WTC11 (cell line): ENCODE results near the gene TMPRSS13. TPM values are rescaled to one million over a fixed set of nuclear protein-coding genes. Genes with fewer than 3 reads are reported as not detected.

Source experiments
- ATAC-seq: fragments of 200-7000 bp; cut with Tn5 transposase; 2 replicates; pipeline ENCODE4 v1.10.0; 2021; ENCODE audit warnings: mild to moderate bottlenecking, moderate library complexity
- CTCF ChIA-PET: fragments of 300-600 bp; sonication (Branson Sonifier 250); formaldehyde crosslinking; loops from one replicate; lab custom pipeline; 2021; ENCODE audit warnings: antibody characterized with exemption; lab: Charles Lee
- POLR2A ChIA-PET: fragments of 350-600 bp; sonication (Branson Sonifier 250); formaldehyde crosslinking; loops from one replicate; lab custom pipeline; 2021; ENCODE audit warnings: antibody characterized with exemption; lab: Charles Lee
- DNase-seq: peaks from one replicate; pipeline ENCODE4 v3.0.0; 2021; ENCODE audit warnings: low spot score
- H3K27ac Mint-ChIP-seq: 2 replicates; pipeline ENCODE4 v1.8.0; 2021; ENCODE audit warnings: mixed read lengths
- H3K27me3 Mint-ChIP-seq: 2 replicates; pipeline ENCODE4 v1.8.0; 2021; ENCODE audit warnings: low read depth, mild to moderate bottlenecking, moderate library complexity, mixed read lengths
- H3K36me3 Mint-ChIP-seq: 2 replicates; pipeline ENCODE4 v1.8.0; 2021; ENCODE audit warnings: mixed read lengths
- H3K4me1 Mint-ChIP-seq: 2 replicates; pipeline ENCODE4 v1.8.0; 2022; ENCODE audit warnings: mixed read lengths
- H3K4me3 Mint-ChIP-seq: 2 replicates; pipeline ENCODE4 v1.8.0; 2021; ENCODE audit warnings: mild to moderate bottlenecking, moderate library complexity, mixed read lengths
- H3K9me3 Mint-ChIP-seq: 2 replicates; pipeline ENCODE4 v1.8.0; 2021; ENCODE audit warnings: mixed read lengths
- ATF1 ChIP-seq: sonication (generic); formaldehyde crosslinking; IDR thresholded peaks from 2 replicates; pipeline ENCODE4 v1.8.1; 2023; ENCODE audit warnings: mild to moderate bottlenecking, moderate library complexity, missing genetic modification reagents
- CBFB ChIP-seq: sonication (generic); formaldehyde crosslinking; IDR thresholded peaks from 2 replicates; pipeline ENCODE4 v1.8.1; 2022; ENCODE audit warnings: mild to moderate bottlenecking, low read depth, missing genetic modification reagents
- KAT7 ChIP-seq: sonication (generic); formaldehyde crosslinking; IDR thresholded peaks from 2 replicates; pipeline ENCODE4 v1.8.1; 2023; ENCODE audit warnings: missing genetic modification reagents, mild to moderate bottlenecking, borderline replicate concordance
- NFYB ChIP-seq: sonication (generic); formaldehyde crosslinking; conservative IDR thresholded peaks from 2 replicates; pipeline ENCODE4 v1.8.0; 2022; ENCODE audit warnings: low read depth, missing genetic modification reagents
- NR3C1 ChIP-seq: sonication (generic); formaldehyde crosslinking; conservative IDR thresholded peaks from 2 replicates; pipeline ENCODE4 v1.8.1; 2023; ENCODE audit warnings: low read depth, mild to moderate bottlenecking, missing genetic modification reagents
- RELA ChIP-seq: sonication (generic); formaldehyde crosslinking; IDR thresholded peaks from 2 replicates; pipeline ENCODE4 v1.8.1; 2022; ENCODE audit warnings: missing genetic modification reagents, mild to moderate bottlenecking, borderline replicate concordance
- SMAD3 ChIP-seq: sonication (generic); formaldehyde crosslinking; IDR thresholded peaks from 2 replicates; pipeline ENCODE4 v1.8.0; 2022; ENCODE audit warnings: missing genetic modification reagents, mild to moderate bottlenecking, borderline replicate concordance
- ZNF138 ChIP-seq: sonication (generic); formaldehyde crosslinking; conservative IDR thresholded peaks from 2 replicates; pipeline ENCODE4 v1.8.1; 2022; ENCODE audit warnings: mild to moderate bottlenecking, moderate library complexity, missing genetic modification reagents
- ZNF317 ChIP-seq: sonication (generic); formaldehyde crosslinking; IDR thresholded peaks from 2 replicates; pipeline ENCODE4 v1.8.1; 2023; ENCODE audit warnings: low read depth, mild to moderate bottlenecking, moderate library complexity, missing genetic modification reagents, borderline replicate concordance
- total RNA-seq: library from RNA; stranded (reverse); gene quantifications from 3 replicates; pipeline ENCODE4 v1.2.3, GENCODE V29; 2021
- TF ChIP-seq, protein P1 (sequence below): fragments of 250-450 bp; sonication (Bioruptor Pico); IDR thresholded peaks from 2 replicates; pipeline ENCODE4 v1.9.0; 2021; ENCODE audit warnings: mild to moderate bottlenecking
- TF ChIP-seq, protein P2 (sequence below): fragments of 250-450 bp; sonication (Bioruptor Pico); IDR thresholded peaks from 2 replicates; pipeline ENCODE4 v1.9.0; 2021; ENCODE audit warnings: moderate library complexity, mild to moderate bottlenecking, inconsistent platforms, borderline replicate concordance
- TF ChIP-seq, protein P3 (sequence below): fragments of 250-450 bp; sonication (Bioruptor Pico); IDR thresholded peaks from 2 replicates; pipeline ENCODE4 v1.8.0; 2021; ENCODE audit warnings: mild to moderate bottlenecking
- TF ChIP-seq, protein P4 (sequence below): sonication (generic); formaldehyde crosslinking; IDR thresholded peaks from 2 replicates; pipeline ENCODE4 v1.8.1; 2023; ENCODE audit warnings: mild to moderate bottlenecking, missing genetic modification reagents, borderline replicate concordance
- TF ChIP-seq, protein P5 (sequence below): sonication (generic); formaldehyde crosslinking; IDR thresholded peaks from 2 replicates; pipeline ENCODE4 v1.8.0; 2022; ENCODE audit warnings: mild to moderate bottlenecking, missing genetic modification reagents
- TF ChIP-seq, protein P6 (sequence below): sonication (generic); formaldehyde crosslinking; IDR thresholded peaks from 2 replicates; pipeline ENCODE4 v1.8.1; 2023; ENCODE audit warnings: mild to moderate bottlenecking, missing genetic modification reagents

TMPRSS13 gene
- total RNA-seq, 1 experiment from 2014 or later: 0.63 TPM

DNA sequence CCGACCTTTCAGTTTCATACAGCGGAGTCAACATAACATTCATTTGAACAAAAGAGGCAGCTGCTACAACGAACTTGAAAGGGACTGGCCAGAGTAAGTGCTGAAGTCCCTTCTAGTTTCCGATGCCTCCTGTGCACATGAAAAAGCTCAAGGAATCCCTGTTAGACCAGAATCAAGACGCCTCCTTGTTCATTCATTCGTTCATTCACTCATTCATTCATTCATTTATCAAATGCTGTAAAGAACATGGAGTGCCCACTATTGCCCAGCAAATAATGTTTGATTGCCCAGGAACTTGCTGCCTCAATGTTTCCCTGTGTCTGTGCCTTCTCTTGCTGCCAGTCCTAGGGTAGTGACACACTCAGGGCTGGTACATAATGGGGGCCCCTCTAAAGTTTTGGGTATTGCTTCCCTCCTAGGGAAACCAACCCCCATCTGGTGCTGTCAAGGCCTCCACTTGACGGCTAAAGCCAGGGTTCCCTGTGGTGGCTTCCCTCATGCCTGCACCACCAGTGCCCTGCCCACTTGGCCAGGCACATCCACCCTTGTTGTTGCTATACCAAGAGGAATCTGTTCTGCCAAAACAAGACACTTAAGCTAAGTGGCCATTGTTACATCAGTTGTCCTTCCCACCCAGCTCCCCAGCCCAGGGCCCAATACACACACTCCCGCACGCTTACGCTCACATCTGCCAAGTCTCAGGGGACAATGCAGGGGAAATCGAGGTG, 3.8 kb downstream of the TMPRSS13 start:
- DNase-seq (no peak), ATAC-seq (no peak)
- Mint-ChIP-seq H3K9me3 (no peaks in the 10 kb centered on the region), H3K27me3 (peaks cover 4% of the 10 kb centered on the region), H3K36me3 (no peaks in the 10 kb centered on the region), H3K4me1 (peaks cover 21% of the 10 kb centered on the region), H3K4me3 (no peak overlapping the region), H3K27ac (no peak overlapping the region)
- ChIA-PET CTCF (interaction anchor here (0.9 kb wide), 1 partner anchor 128 kb away, joined by 3 read pairs; no protein-coding TSS in a partner anchor), POLR2A (no interaction called here)
- TF ChIP-seq ATF1 (CRISPR knock-in tag) (no peak), RELA (CRISPR knock-in tag) (no peak), ZNF317 (CRISPR knock-in tag) (no peak), SMAD3 (no peak), NFYB (CRISPR knock-in tag) (no peak), KAT7 (CRISPR knock-in tag) (no peak), CBFB (CRISPR knock-in tag) (no peak), ZNF138 (CRISPR knock-in tag) (no peak), NR3C1 (CRISPR knock-in tag) (no peak)
- TF ChIP-seq, protein P1, sequence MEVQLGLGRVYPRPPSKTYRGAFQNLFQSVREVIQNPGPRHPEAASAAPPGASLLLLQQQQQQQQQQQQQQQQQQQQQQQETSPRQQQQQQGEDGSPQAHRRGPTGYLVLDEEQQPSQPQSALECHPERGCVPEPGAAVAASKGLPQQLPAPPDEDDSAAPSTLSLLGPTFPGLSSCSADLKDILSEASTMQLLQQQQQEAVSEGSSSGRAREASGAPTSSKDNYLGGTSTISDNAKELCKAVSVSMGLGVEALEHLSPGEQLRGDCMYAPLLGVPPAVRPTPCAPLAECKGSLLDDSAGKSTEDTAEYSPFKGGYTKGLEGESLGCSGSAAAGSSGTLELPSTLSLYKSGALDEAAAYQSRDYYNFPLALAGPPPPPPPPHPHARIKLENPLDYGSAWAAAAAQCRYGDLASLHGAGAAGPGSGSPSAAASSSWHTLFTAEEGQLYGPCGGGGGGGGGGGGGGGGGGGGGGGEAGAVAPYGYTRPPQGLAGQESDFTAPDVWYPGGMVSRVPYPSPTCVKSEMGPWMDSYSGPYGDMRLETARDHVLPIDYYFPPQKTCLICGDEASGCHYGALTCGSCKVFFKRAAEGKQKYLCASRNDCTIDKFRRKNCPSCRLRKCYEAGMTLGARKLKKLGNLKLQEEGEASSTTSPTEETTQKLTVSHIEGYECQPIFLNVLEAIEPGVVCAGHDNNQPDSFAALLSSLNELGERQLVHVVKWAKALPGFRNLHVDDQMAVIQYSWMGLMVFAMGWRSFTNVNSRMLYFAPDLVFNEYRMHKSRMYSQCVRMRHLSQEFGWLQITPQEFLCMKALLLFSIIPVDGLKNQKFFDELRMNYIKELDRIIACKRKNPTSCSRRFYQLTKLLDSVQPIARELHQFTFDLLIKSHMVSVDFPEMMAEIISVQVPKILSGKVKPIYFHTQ (CRISPR knock-in tag): no peak
- TF ChIP-seq, protein P2, sequence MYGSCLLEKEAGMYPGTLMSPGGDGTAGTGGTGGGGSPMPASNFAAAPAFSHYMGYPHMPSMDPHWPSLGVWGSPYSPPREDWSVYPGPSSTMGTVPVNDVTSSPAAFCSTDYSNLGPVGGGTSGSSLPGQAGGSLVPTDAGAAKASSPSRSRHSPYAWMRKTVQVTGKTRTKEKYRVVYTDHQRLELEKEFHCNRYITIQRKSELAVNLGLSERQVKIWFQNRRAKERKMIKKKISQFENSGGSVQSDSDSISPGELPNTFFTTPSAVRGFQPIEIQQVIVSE (CRISPR knock-in tag): no peak
- TF ChIP-seq, protein P3, sequence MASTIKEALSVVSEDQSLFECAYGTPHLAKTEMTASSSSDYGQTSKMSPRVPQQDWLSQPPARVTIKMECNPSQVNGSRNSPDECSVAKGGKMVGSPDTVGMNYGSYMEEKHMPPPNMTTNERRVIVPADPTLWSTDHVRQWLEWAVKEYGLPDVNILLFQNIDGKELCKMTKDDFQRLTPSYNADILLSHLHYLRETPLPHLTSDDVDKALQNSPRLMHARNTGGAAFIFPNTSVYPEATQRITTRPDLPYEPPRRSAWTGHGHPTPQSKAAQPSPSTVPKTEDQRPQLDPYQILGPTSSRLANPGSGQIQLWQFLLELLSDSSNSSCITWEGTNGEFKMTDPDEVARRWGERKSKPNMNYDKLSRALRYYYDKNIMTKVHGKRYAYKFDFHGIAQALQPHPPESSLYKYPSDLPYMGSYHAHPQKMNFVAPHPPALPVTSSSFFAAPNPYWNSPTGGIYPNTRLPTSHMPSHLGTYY: no peak
- TF ChIP-seq, protein P4, sequence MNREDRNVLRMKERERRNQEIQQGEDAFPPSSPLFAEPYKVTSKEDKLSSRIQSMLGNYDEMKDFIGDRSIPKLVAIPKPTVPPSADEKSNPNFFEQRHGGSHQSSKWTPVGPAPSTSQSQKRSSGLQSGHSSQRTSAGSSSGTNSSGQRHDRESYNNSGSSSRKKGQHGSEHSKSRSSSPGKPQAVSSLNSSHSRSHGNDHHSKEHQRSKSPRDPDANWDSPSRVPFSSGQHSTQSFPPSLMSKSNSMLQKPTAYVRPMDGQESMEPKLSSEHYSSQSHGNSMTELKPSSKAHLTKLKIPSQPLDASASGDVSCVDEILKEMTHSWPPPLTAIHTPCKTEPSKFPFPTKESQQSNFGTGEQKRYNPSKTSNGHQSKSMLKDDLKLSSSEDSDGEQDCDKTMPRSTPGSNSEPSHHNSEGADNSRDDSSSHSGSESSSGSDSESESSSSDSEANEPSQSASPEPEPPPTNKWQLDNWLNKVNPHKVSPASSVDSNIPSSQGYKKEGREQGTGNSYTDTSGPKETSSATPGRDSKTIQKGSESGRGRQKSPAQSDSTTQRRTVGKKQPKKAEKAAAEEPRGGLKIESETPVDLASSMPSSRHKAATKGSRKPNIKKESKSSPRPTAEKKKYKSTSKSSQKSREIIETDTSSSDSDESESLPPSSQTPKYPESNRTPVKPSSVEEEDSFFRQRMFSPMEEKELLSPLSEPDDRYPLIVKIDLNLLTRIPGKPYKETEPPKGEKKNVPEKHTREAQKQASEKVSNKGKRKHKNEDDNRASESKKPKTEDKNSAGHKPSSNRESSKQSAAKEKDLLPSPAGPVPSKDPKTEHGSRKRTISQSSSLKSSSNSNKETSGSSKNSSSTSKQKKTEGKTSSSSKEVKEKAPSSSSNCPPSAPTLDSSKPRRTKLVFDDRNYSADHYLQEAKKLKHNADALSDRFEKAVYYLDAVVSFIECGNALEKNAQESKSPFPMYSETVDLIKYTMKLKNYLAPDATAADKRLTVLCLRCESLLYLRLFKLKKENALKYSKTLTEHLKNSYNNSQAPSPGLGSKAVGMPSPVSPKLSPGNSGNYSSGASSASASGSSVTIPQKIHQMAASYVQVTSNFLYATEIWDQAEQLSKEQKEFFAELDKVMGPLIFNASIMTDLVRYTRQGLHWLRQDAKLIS (CRISPR knock-in tag): no peak
- TF ChIP-seq, protein P5, sequence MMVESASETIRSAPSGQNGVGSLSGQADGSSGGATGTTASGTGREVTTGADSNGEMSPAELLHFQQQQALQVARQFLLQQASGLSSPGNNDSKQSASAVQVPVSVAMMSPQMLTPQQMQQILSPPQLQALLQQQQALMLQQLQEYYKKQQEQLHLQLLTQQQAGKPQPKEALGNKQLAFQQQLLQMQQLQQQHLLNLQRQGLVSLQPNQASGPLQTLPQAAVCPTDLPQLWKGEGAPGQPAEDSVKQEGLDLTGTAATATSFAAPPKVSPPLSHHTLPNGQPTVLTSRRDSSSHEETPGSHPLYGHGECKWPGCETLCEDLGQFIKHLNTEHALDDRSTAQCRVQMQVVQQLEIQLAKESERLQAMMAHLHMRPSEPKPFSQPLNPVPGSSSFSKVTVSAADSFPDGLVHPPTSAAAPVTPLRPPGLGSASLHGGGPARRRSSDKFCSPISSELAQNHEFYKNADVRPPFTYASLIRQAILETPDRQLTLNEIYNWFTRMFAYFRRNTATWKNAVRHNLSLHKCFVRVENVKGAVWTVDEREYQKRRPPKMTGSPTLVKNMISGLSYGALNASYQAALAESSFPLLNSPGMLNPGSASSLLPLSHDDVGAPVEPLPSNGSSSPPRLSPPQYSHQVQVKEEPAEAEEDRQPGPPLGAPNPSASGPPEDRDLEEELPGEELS (CRISPR knock-in tag): no peak
- TF ChIP-seq, protein P6, sequence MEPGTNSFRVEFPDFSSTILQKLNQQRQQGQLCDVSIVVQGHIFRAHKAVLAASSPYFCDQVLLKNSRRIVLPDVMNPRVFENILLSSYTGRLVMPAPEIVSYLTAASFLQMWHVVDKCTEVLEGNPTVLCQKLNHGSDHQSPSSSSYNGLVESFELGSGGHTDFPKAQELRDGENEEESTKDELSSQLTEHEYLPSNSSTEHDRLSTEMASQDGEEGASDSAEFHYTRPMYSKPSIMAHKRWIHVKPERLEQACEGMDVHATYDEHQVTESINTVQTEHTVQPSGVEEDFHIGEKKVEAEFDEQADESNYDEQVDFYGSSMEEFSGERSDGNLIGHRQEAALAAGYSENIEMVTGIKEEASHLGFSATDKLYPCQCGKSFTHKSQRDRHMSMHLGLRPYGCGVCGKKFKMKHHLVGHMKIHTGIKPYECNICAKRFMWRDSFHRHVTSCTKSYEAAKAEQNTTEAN (CRISPR knock-in tag): no peak
